ENCODE data around the gene KLF5.
"Not testable (repeated sequence)": the region's sequence is repeated elsewhere in the genome, so short reads cannot be mapped to it uniquely, and the experiment has no call there.

The KLF5 gene

DNA sequence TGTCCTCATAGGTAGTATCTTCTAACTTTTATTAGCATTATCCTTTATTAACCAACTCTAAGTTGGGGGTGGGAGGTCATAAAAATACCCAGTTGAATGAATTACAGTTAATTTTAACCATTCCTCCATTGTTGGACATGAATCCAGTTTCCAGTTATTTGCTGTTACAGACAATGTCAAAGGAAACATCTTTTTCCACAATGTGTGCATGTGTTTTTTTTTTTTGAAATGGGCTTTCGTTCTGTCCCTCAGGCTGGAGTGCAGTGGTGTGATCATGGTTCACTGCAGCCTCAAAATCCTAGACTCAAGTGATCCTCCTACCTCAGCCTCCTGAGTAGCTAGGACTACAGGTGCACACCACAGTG lies 32.0 kb downstream of the KLF5 start:
- TF ChIP-seq, protein P1, sequence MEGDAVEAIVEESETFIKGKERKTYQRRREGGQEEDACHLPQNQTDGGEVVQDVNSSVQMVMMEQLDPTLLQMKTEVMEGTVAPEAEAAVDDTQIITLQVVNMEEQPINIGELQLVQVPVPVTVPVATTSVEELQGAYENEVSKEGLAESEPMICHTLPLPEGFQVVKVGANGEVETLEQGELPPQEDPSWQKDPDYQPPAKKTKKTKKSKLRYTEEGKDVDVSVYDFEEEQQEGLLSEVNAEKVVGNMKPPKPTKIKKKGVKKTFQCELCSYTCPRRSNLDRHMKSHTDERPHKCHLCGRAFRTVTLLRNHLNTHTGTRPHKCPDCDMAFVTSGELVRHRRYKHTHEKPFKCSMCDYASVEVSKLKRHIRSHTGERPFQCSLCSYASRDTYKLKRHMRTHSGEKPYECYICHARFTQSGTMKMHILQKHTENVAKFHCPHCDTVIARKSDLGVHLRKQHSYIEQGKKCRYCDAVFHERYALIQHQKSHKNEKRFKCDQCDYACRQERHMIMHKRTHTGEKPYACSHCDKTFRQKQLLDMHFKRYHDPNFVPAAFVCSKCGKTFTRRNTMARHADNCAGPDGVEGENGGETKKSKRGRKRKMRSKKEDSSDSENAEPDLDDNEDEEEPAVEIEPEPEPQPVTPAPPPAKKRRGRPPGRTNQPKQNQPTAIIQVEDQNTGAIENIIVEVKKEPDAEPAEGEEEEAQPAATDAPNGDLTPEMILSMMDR (IDR thresholded peaks at IDR 0.05; ENCODE audit: control insufficient read depth, extremely low read depth, insufficient read depth), result no peak
- DNase-seq (ENCODE audit: low read depth), result no peak
- H3K4me3 ChIP-seq (ENCODE audit: low read depth, low read length), result no peak overlapping the region

DNA sequence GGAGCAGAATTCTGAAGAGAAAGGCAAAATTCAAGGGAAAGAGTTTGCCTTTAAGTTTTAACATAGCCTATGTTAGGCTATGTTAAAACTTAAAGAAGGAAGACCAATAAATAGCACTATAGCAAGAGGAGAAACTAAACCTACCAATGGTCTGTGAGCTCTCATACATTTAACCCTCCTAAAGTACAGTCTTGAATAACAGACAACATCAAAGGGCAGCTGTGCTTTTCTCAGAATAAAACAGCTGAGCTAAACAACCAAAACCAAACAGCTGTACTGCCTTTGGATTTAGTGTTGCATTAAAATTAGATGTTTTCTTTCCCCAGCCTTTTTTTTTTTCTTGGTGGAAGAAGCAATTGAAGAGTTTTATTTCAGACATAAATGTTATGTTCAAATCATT lies 34.0 kb downstream of the KLF5 start:
- no peak overlapping the region for H3K4me3 ChIP-seq (ENCODE audit: low read depth, low read length)
- TF ChIP-seq, protein P1 (IDR thresholded peaks at IDR 0.05; ENCODE audit: control insufficient read depth, extremely low read depth, insufficient read depth), result no peak
- no peak for DNase-seq (ENCODE audit: low read depth)

DNA sequence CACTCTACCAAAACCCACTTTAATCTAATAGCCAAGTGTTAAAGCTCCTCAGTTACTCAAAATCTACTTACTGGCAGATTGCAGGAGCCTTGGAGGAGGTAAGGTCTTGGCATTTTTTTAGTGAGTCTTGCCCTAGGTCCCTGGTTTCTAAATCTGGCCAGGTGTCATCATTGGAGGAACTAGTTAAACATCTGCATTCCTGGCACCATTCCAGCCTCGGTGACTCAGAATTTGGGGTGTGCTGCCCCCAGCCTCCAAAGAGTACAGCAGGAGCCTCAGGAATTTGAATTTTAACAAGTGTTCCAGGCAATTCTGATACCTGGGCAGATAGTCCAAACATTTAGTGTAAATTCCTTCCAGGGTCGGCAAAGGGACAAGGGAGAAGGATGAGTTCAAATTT lies 37.4 kb downstream of the KLF5 start:
- DNase-seq (ENCODE audit: low read depth), result no peak
- no peak overlapping the region for H3K4me3 ChIP-seq (ENCODE audit: low read depth, low read length)
- TF ChIP-seq, protein P1 (IDR thresholded peaks at IDR 0.05; ENCODE audit: control insufficient read depth, extremely low read depth, insufficient read depth), result no peak

DNA sequence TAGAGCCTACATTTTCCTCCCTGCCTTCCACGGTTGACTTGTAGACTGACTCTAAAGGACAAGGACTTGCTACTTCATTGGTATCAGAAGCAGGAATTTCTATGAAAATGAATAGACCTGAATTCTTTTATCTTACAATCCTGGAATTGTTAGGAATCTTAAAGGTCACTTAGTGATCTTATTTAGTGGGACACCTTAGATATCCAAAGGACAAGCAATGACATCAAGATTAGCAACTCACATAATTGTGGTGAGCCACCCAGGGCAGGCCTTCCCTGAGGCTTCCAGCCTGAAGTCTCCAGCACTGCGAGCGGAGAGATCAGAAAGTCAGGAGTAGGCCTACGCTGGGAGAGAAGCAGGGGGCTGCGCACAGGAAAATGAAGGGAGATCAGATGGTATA lies 37.8 kb downstream of the KLF5 start:
- DNase-seq (ENCODE audit: low read depth), result no peak
- TF ChIP-seq, protein P1 (IDR thresholded peaks at IDR 0.05; ENCODE audit: control insufficient read depth, extremely low read depth, insufficient read depth), result no peak
- H3K4me3 ChIP-seq (ENCODE audit: low read depth, low read length), result no peak overlapping the region

DNA sequence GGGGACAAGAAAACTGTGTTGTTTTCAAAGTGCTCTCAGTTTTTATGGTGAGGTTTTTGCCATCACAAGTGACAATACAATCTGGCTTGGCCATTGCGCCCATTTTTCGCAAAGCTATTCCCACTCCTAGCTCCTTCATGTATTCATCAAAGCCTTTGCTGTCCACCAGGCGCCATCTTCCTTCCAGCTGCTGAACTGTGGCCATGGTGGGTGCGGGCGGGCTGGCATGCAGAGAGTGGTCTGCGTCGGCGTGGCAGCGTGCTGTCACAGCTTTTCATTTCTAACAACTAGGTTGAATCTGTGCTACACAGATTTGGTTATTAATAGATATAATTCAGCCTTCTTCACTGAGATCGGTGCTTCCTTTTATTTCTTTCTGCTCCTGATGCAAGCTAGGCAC lies 42.0 kb downstream of the KLF5 start:
- not testable (repeated sequence) for DNase-seq (ENCODE audit: low read depth); H3K4me3 ChIP-seq (ENCODE audit: low read depth, low read length)

DNA sequence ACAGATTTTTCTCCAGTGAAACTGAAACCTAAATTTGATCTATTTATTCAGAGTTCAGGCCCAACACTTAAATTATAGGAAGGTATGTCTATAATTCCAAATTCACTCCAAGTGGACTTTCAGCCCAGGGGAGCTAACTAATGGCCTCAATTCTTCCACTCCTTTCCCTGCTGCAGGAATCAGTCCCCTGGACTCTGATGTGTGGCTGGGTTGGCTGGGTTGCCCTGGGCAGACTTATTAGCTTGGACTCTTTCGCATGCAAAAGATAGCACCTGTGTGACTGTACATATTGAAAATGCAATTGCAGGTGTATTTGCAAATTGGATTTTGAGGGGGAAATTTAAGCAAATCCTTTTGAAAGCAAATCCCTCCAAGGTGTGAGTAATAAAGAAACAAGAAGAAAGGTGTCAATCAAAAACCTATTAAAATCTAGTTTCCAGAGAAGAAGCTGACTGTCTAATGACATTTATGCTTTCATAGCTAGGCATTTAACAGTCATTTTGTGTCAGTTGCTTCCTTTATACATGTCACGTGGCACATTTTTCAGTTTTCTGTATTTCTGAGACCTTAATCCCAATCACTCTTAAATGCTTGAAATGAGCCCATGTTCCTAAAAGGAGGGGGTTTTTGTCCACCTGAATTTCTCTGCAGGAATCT lies 42.7 kb downstream of the KLF5 start:
- no peak for DNase-seq (ENCODE audit: low read depth)
- TF ChIP-seq, protein P1 (IDR thresholded peaks at IDR 0.05; ENCODE audit: control insufficient read depth, extremely low read depth, insufficient read depth), result no peak
- H3K4me3 ChIP-seq (ENCODE audit: low read depth, low read length), result no peak overlapping the region

DNA sequence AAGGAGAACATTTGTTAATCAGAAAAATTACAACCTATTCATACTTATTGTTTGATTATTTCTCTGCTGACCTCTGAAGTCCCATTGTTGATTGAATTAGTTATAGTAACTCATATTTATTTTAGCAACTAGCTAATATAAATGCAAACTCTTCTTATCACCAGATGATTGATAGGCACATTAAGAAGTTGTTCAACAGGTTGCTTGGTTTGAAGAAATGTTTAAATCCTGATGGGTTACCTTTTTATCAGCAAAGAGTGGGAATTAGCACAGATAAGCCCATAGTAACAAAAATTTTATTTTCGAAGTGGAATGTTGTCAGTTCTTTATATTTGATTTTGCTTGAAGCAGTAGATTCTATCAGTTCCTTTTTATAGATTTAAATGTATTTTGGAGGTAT lies 44.4 kb downstream of the KLF5 start:
- no peak overlapping the region for H3K4me3 ChIP-seq (ENCODE audit: low read depth, low read length)
- TF ChIP-seq, protein P1 (IDR thresholded peaks at IDR 0.05; ENCODE audit: control insufficient read depth, extremely low read depth, insufficient read depth), result no peak
- no peak for DNase-seq (ENCODE audit: low read depth)
